Activated T-cell treated with anti-CD3 and anti-CD28 coated beads, Interleukin-2, amount 50 U/mL, for 24 hours (primary cell): ENCODE measurements around the gene CEACAM1.
"Not testable (repeated sequence)": the region's sequence is repeated elsewhere in the genome, so short reads cannot be mapped to it uniquely, and the experiment has no call there.

ENCODE experiments used
- DNase-seq: peaks from one replicate; pipeline ENCODE4 v3.0.0-alpha.2; 2020
- H3K27ac Mint-ChIP-seq: 2 replicates; pipeline ENCODE4 v1.8.0; 2020; ENCODE audit warnings: mild to moderate bottlenecking, mixed read lengths
- H3K27me3 Mint-ChIP-seq: 2 replicates; pipeline ENCODE4 v1.8.0; 2020; ENCODE audit warnings: mixed read lengths
- H3K36me3 Mint-ChIP-seq: 2 replicates; pipeline ENCODE4 v1.8.0; 2020; ENCODE audit warnings: low read depth, mixed read lengths
- H3K4me1 Mint-ChIP-seq: 2 replicates; pipeline ENCODE4 v1.8.0; 2020; ENCODE audit warnings: low read depth, mixed read lengths
- H3K4me3 Mint-ChIP-seq: 2 replicates; pipeline ENCODE4 v1.8.0; 2020; ENCODE audit warnings: mild to moderate bottlenecking, moderate library complexity, mixed read lengths
- H3K9me3 Mint-ChIP-seq: 2 replicates; pipeline ENCODE4 v1.8.0; 2020; ENCODE audit warnings: mixed read lengths

CEACAM1 gene

DNA sequence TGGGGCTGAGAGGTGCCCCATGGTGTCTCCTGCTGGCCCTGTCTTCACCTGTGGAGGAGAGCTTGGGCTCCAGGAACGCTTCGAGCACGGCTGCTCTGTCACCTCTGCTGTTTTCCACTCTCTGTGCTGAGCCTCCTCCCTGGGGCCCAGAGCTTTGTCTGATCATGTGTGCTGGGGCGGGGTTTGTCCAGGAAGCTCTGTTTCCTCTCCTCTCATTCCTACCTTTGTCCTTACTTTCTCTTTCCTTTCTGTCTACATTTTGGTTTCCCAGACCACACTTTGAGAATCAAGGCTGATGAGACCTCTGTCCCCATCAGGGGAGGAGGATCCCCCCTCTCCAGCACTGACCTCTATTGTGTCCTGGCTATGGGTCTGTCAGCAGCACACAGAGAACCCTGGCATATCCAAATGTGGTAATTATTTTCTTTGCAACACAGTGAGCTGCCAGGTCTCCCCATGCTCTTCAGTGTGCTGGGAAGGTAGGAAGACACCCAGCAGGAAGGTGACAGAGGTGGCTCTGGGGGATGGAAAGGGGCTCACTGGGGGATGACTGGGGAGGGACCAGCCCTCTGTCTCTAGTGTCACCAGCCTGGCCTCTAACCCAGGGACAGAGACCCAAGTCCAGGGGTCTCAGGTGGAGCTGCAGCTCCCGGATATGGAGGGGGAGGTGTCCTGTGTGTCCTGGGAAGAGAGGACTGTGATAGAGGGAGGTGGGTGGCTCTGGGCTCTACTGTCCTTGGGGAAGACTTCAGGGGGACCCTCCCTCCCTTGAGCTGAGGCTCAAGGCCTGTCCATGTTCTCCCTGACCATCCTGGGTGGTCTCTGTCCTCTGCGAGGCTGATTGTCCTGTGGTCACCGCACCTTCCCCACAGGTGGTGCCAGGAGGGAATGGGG is at the start of gene CEACAM1:
Gene CEACAM1, minus strand, starts transcription at position 128 of the 894 bp plus-strand sequence. Its CDS starts 107 bp downstream, at position 21.
- Mint-ChIP-seq H3K27ac (peak within 1 kb of the TSS; percentile 86), H3K4me1 (peaks cover 40% of the 10 kb centered on the region)

DNA sequence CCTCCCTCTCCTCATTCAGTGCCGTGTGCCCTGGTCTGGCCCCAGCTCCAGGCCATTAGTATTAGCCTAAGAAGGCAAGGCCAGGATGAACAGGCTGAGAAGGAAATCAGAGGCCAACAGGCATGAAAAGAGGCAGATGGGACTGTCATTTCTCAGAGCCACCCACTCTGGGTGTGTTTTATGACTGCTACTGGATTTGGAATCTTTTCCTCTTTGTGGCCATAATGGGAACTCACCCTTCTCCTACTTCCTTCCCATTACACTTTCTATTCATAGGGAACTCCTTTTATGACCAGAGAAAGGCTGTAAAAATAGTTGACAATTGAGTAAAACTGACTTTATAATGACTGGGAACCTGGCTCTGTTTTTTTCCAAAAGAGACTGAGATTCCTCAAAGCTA is 48.7 kb upstream of the CEACAM1 start:
- H3K27ac Mint-ChIP-seq = no peak overlapping the region
- H3K27me3 Mint-ChIP-seq = peaks cover 21% of the 10 kb centered on the region
- H3K9me3 Mint-ChIP-seq = no peaks in the 10 kb centered on the region
- H3K4me3 Mint-ChIP-seq = no peak overlapping the region
- no peaks in the 10 kb centered on the region for H3K36me3 Mint-ChIP-seq
- H3K4me1 Mint-ChIP-seq = no peaks in the 10 kb centered on the region
- no peak for DNase-seq

More for the DNA sequence above, at the start of gene CEACAM1:
- H3K9me3 Mint-ChIP-seq = no peaks in the 10 kb centered on the region
- no peaks in the 10 kb centered on the region for H3K36me3 Mint-ChIP-seq
- peak within 1 kb of the TSS; percentile 65 for H3K4me3 Mint-ChIP-seq
- no peaks in the 10 kb centered on the region for H3K27me3 Mint-ChIP-seq
- DNase-seq = peak; percentile 57

DNA sequence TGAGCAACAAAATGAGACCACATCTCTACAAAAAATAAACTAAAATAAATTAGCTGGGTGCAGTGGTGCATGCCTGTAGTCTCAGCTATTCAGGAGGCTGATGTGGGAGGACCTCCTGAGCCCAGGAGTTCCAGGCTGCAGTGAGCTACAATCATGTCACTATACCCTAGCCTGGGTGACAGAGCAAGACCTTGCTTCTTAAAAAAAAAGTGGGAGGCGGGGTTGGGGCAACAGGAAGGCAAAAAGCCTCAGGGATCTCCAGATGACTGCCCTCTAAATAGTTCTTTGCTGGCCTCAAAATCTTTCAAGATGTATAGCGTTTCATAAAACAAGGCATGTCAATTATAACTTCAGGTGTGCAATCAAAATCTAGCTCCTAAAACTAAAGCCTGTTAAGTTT is 48.0 kb upstream of the CEACAM1 start:
- no peaks in the 10 kb centered on the region for H3K4me1 Mint-ChIP-seq
- H3K36me3 Mint-ChIP-seq = no peaks in the 10 kb centered on the region
- H3K9me3 Mint-ChIP-seq = no peaks in the 10 kb centered on the region
- H3K27me3 Mint-ChIP-seq = peaks cover 21% of the 10 kb centered on the region
- no peak overlapping the region for H3K4me3 Mint-ChIP-seq
- H3K27ac Mint-ChIP-seq = no peak overlapping the region
- no peak for DNase-seq

DNA sequence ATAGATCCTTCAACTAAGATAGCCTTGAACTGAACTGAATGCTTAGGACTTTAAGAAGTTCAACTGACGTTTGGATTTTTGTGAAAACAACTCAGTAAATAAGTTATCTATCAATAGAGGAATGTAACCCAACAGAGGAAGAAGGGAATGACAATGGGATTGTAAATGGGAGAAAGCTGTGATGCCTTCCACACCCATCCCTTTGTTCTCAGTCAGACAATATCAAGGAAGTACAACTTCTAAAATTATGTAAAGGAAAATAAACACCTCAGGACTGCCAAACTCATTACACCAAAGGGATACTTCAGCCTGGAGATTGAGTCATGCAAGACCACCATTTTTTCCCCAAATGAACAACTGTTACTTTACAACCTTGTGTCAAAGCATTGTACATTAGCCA is 45.4 kb upstream of the CEACAM1 start:
- no peak overlapping the region for H3K4me3 Mint-ChIP-seq
- no peaks in the 10 kb centered on the region for H3K36me3 Mint-ChIP-seq
- no peaks in the 10 kb centered on the region for H3K4me1 Mint-ChIP-seq
- DNase-seq = no peak
- H3K27ac Mint-ChIP-seq = no peak overlapping the region
- no peaks in the 10 kb centered on the region for H3K9me3 Mint-ChIP-seq
- peaks cover 16% of the 10 kb centered on the region for H3K27me3 Mint-ChIP-seq

DNA sequence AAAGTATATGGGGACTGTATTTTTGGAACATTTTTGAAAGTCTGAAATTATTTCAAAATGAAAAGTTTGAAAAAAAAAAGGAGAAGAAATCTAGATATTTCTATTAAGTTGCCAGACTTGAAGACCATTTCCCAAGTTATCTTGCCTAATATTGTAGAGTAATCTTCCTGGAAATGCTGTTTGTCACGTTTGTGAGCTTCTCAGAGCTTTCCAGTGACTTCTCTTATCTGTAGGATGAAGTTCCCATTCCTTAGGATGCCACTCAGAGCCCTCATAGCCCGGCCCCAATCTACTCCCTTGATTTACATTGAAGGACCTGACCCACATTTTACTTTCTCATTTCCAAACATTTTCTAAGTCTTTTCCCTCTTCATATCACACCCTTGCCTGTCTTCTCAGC is 42.8 kb upstream of the CEACAM1 start:
- H3K4me3 Mint-ChIP-seq = no peak overlapping the region
- H3K9me3 Mint-ChIP-seq = no peaks in the 10 kb centered on the region
- H3K36me3 Mint-ChIP-seq = no peaks in the 10 kb centered on the region
- no peaks in the 10 kb centered on the region for H3K4me1 Mint-ChIP-seq
- H3K27ac Mint-ChIP-seq = no peak overlapping the region
- peaks cover 17% of the 10 kb centered on the region for H3K27me3 Mint-ChIP-seq
- DNase-seq = no peak

DNA sequence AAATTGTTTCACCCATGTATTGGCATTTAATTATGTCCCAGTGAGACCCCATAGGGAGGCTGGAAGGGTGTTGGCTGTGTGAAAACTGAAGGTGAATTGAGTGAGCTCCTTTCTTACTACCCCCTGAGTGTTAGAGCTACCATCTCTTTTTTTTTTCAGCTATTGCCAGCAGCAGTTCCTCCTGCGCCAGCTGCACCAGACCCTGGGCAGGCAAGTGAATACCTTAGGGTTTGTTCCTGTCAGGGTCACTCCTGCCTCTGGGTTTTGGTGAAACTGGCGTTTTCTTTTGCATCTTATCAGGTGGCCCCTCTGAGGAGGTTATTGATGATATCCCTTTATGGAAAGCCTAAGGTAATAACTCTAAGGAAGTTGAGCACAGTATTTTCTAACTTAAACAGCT is 40.9 kb upstream of the CEACAM1 start:
- Mint-ChIP-seq H3K27ac (no peak overlapping the region), H3K4me1 (no peaks in the 10 kb centered on the region), H3K27me3 (peaks cover 17% of the 10 kb centered on the region), H3K4me3 (no peak overlapping the region), H3K36me3 (no peaks in the 10 kb centered on the region), H3K9me3 (no peaks in the 10 kb centered on the region)
- no peak for DNase-seq

DNA sequence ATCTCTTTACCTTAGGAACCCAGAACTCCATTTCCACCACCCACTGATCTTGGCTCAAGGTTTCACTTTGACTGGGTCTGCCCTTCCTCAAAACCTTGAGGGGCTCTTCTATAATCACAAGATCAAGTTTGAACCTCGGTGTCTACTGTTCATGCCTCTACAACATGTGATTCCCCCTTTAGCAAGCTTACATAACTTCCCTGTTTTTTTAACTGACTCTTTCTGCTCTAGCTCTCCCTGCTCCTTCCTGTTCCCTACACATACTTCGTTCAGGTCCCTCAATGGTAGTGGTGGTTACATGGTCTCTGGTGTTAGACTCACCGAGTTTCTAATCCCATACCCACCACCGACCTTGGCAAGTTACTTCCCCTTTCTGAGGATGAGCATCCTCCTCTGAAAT is 39.7 kb upstream of the CEACAM1 start:
- Mint-ChIP-seq H3K4me1 (peaks cover 2% of the 10 kb centered on the region), H3K4me3 (no peak overlapping the region), H3K9me3 (no peaks in the 10 kb centered on the region), H3K36me3 (no peaks in the 10 kb centered on the region), H3K27me3 (peaks cover 18% of the 10 kb centered on the region), H3K27ac (no peak overlapping the region)
- DNase-seq = no peak

DNA sequence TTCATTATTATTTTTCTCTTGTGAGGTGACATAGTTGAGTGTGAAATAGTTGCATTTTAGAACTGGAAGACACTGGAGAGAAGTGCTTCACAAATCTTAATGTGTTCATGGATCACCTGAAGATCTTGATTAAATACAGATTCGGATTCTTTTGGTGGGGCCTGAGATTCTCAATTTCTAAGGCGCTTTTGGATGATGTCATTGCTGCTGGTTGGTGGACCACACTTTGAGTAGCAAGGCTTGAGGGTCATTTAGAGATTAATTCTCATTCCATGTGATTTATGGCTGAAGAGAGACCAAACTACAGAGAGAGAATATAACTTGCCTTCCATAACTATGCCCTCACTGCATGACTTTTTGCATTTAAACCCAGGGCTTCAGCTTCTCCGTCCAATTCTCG is 39.3 kb upstream of the CEACAM1 start:
- peaks cover 2% of the 10 kb centered on the region for H3K4me1 Mint-ChIP-seq
- H3K4me3 Mint-ChIP-seq = no peak overlapping the region

DNA sequence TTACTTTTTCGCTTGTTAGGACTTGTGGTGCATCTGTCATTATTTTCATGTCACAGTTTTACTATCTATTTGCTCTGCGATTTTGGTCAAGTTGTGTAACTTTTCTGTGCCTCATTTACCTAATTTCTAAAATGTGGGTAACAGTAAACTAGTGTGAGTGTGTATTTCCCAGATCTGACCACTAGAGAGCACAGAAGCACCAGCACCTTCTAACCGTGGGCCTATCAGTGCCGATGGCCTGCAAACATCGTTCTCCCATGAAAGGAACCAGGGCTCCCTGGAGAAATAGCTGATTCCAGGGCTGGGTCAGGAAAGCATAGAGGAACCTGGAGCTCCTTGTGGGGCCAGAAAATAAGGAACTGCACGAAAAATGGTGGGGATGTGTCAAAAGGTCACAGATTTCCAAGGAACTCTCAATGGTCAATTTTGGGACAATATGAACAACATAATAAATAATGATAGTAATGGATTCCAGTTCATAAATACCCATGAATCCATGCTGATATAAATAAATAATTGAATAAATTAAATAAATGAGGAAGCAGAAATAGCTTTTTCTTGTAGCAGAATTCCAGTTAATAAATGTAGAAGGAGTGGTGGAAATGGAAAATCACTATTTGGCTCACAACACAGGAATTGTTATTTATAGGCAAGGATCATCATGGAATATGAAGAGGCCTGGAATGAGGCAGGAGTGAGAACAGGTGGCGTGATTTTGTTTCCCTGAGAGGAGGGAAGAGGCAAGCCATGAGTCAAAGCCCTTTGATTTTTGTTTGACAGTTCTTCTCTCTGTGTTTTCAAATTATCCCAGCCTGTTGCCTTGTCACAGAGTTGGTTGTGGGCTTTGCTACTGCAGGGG is 35.3 kb upstream of the CEACAM1 start:
- H3K4me1 Mint-ChIP-seq = peaks cover 2% of the 10 kb centered on the region
- H3K4me3 Mint-ChIP-seq = no peak overlapping the region
- no peak for DNase-seq
- H3K9me3 Mint-ChIP-seq = no peaks in the 10 kb centered on the region
- no peak overlapping the region for H3K27ac Mint-ChIP-seq
- peaks cover 21% of the 10 kb centered on the region for H3K27me3 Mint-ChIP-seq
- no peaks in the 10 kb centered on the region for H3K36me3 Mint-ChIP-seq

More for the DNA sequence above, 39.3 kb upstream of the CEACAM1 start:
- Mint-ChIP-seq H3K27me3 (peaks cover 16% of the 10 kb centered on the region), H3K9me3 (no peaks in the 10 kb centered on the region), H3K27ac (no peak overlapping the region), H3K36me3 (no peaks in the 10 kb centered on the region)
- no peak for DNase-seq

DNA sequence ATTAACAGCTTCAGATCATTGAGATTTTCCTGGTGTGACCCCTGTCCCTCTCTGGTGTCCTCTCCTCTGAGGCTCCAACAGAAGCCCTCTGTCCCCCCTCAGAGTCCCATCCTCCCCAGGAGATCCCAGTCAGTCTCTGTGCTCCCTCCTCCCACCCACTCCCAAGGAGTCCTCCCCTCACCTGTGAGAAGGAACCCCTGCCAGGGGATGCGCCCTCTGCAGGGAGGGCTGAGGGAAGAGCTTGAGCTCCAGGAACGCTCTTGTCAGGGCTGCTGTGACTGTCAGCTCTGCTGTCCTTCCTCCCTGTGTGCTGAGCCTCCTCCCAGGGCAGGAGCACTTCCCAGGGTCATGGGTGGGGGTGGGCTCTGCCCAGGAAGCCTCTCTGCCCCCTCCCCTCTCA is 33.2 kb upstream of the CEACAM1 start:
- no peak overlapping the region for H3K27ac Mint-ChIP-seq
- no peak overlapping the region for H3K4me3 Mint-ChIP-seq
- H3K4me1 Mint-ChIP-seq = peaks cover 2% of the 10 kb centered on the region
- H3K9me3 Mint-ChIP-seq = no peaks in the 10 kb centered on the region
- peaks cover 16% of the 10 kb centered on the region for H3K27me3 Mint-ChIP-seq
- DNase-seq = no peak
- no peaks in the 10 kb centered on the region for H3K36me3 Mint-ChIP-seq

DNA sequence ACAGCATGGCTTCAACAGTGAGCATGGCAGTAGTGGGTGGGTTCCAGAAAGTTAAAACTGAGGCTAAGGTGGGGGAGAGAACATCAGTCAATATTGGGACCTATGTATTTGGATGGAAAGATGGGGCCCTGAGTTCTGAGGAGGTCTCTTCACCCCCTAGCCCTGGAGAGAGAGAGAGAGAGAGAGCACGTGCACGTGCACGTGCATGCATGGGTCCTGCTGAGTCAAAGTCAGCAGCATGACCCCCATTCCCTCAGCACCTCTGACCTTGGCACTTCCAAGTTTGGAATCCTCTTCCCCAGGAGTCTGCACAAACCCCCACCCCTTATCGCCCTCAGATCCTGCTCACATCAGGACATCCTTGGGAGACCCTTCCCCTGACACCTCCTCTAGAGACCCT is 32.5 kb upstream of the CEACAM1 start:
- H3K9me3 Mint-ChIP-seq = no peaks in the 10 kb centered on the region
- peaks cover 24% of the 10 kb centered on the region for H3K27me3 Mint-ChIP-seq
- H3K27ac Mint-ChIP-seq = no peak overlapping the region
- DNase-seq = no peak
- H3K4me3 Mint-ChIP-seq = no peak overlapping the region
- no peaks in the 10 kb centered on the region for H3K36me3 Mint-ChIP-seq
- peaks cover 2% of the 10 kb centered on the region for H3K4me1 Mint-ChIP-seq

DNA sequence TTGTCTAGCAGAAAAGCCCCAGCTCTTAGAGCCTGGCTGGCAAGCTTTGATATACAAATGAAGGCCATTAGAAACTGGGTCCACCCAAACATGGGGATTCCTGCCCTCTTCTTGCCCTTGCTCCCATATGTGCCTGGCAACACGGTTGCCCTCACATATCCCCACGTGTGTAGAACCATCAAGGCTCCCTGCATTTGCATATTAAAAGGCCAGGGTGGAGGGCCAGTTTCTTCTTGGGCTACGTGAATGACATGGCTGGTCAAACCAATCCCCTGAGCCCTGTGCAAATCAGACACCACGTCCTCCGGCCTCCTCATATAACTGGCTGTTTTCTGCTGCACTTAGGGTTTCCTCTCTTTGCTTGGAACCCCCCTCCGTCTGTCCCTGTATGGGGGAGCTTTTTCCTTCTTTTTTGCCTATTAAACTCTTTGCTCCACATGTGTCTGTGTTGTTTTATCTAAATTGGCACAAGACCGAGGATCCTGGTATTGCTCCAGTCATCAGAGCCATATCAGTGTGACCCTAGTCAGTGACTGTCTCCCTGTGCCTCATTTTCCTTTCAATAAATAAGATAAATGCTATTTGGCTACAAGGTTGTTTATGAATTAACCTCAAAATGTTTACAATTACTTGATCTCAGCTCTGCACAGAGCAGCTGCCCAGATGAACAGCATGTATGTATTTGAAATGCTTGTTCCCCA is 30.3 kb upstream of the CEACAM1 start:
- Mint-ChIP-seq H3K27ac (no peak overlapping the region), H3K9me3 (no peaks in the 10 kb centered on the region), H3K36me3 (no peaks in the 10 kb centered on the region), H3K4me1 (peaks cover 2% of the 10 kb centered on the region), H3K4me3 (no peak overlapping the region), H3K27me3 (peaks cover 42% of the 10 kb centered on the region)
- no peak for DNase-seq

DNA sequence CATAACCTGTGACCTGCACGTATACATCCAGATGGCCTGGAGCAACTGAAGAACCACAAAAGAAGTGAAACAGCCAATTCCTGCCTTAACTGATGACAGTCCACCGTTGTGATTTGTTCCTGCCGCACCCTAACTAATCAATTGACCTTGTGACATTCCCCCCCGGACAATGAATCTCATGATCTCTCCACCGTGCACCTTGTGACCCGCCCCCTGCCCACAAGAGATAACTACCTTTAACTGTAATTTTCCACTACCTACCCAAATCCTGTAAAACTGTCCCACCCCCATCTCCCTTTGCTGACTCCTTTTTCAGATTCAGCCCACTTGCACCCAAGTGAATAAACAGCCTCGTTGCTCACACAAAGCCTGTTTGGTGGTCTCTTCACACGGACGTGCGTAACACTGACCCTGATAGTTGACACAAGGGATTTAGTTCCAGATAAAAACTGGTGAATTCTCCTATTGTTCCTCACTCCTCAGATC is 29.1 kb upstream of the CEACAM1 start:
- H3K4me3 Mint-ChIP-seq, H3K4me1 Mint-ChIP-seq, H3K9me3 Mint-ChIP-seq, DNase-seq, H3K27ac Mint-ChIP-seq, H3K36me3 Mint-ChIP-seq: not testable (repeated sequence)
- H3K27me3 Mint-ChIP-seq = peaks cover 37% of the 10 kb centered on the region

DNA sequence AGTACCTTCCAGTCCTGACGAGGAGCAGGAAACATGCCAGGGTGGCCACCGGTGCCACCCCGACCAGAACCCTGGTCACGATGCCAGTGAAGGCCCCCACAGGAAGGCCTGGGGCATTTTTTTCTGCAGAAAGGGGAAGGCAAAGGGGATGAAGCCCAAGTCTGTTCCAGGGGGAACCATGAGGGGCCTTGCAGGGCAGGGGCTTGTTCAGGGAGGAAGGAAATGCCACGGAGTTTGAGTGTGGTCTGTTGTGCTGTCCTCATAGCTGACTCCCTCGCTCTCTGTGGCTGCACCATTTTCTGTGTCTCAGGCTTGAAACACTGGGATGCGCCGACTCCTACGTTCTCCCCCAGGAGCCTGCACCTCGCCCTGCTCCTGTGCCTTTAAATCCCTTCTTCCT is 27.5 kb upstream of the CEACAM1 start:
- H3K27me3 Mint-ChIP-seq = peaks cover 30% of the 10 kb centered on the region

More for the DNA sequence above, 27.5 kb upstream of the CEACAM1 start:
- no peaks in the 10 kb centered on the region for H3K9me3 Mint-ChIP-seq
- H3K27ac Mint-ChIP-seq = no peak overlapping the region
- no peaks in the 10 kb centered on the region for H3K36me3 Mint-ChIP-seq
- H3K4me1 Mint-ChIP-seq = no peaks in the 10 kb centered on the region
- H3K4me3 Mint-ChIP-seq = no peak overlapping the region
- DNase-seq = no peak
